Caco-2 (cell line): ENCODE measurements around the gene NECTIN2. TPM values are rescaled to one million over a fixed set of nuclear protein-coding genes. Genes with fewer than 3 reads are reported as not detected.
"Not testable (repeated sequence)": the region's sequence is repeated elsewhere in the genome, so short reads cannot be mapped to it uniquely, and the experiment has no call there.

ENCODE experiments used
- BruUV-seq: library from RNA; stranded (reverse); fragments of 400-500 nt; replicated peaks from 2 replicates; lab custom pipeline; 2021; lab: Mats Ljungman, UMichigan
- CTCF ChIA-PET: fragments of 300-600 bp; sonication (Branson Sonifier 250); formaldehyde crosslinking; loops from one replicate; lab custom pipeline; 2022; ENCODE audit warnings: antibody characterized with exemption; lab: Charles Lee
- POLR2A ChIA-PET: fragments of 300-600 bp; sonication (Branson Sonifier 250); formaldehyde crosslinking; loops from one replicate; lab custom pipeline; 2022; ENCODE audit warnings: antibody characterized with exemption; lab: Charles Lee
- DNase-seq, 2 experiments: peaks; one replicate each; pipeline versions ENCODE4 v3.0.0 to v3.0.0-alpha.2; 2020 to 2022
- H3K27me3 ChIP-seq: replicated peaks from 2 replicates; pipeline ENCODE4 v1.6.0; 2011; ENCODE audit warnings: low read length; ENCODE audit not compliant: control insufficient read depth, insufficient read depth
- H3K36me3 ChIP-seq: 2 replicates; pipeline ENCODE4 v1.5.1; 2011; ENCODE audit warnings: low read length; ENCODE audit not compliant: control insufficient read depth, insufficient read depth
- H3K4me1 ChIP-seq: fragments of 250-450 bp; sonication (Bioruptor Pico); 2 replicates; pipeline ENCODE4 v1.5.1; 2020; ENCODE audit warnings: mild to moderate bottlenecking
- H3K4me3 ChIP-seq: 2 replicates; pipeline ENCODE4 v1.5.1; 2011; ENCODE audit warnings: low read depth, mild to moderate bottlenecking, control low read depth, low read length
- H3K9me3 ChIP-seq: fragments of 250-450 bp; sonication (Bioruptor Pico); 2 replicates; pipeline ENCODE4 v1.5.1; 2020; ENCODE audit warnings: mild to moderate bottlenecking, moderate library complexity
- H3K27ac Mint-ChIP-seq: one replicate; pipeline ENCODE4 v1.8.0; 2022; ENCODE audit warnings: mixed read lengths; ENCODE audit not compliant: unreplicated experiment
- H3K27me3 Mint-ChIP-seq: one replicate; pipeline ENCODE4 v1.8.0; 2022; ENCODE audit warnings: mixed read lengths; ENCODE audit not compliant: insufficient read depth, unreplicated experiment
- H3K36me3 Mint-ChIP-seq: one replicate; pipeline ENCODE4 v1.8.0; 2022; ENCODE audit warnings: mild to moderate bottlenecking, mixed read lengths; ENCODE audit not compliant: insufficient read depth, unreplicated experiment
- H3K4me1 Mint-ChIP-seq: one replicate; pipeline ENCODE4 v1.8.0; 2022; ENCODE audit warnings: low read depth, mixed read lengths; ENCODE audit not compliant: unreplicated experiment
- H3K4me3 Mint-ChIP-seq: one replicate; pipeline ENCODE4 v1.8.0; 2022; ENCODE audit warnings: mild to moderate bottlenecking, moderate library complexity, mixed read lengths; ENCODE audit not compliant: unreplicated experiment
- H3K9me3 Mint-ChIP-seq: one replicate; pipeline ENCODE4 v1.8.0; 2022; ENCODE audit warnings: mixed read lengths; ENCODE audit not compliant: unreplicated experiment
- CTCF ChIP-seq, 2 experiments: fragments of 200-600 bp in 1 of 2; IDR thresholded peaks; 1 replicate in 1 of 2; 2 replicates in 1 of 2; pipeline versions ENCODE4 v1.5.1 to v1.8.0; 2011 to 2022; ENCODE audit warnings: antibody characterized with exemption in 1 of 2, control low read depth in 1 of 2, inconsistent platforms in 1 of 2, low read depth in 1 of 2, low read length in 1 of 2, mild to moderate bottlenecking in 1 of 2, moderate library complexity in 1 of 2; ENCODE audit not compliant: insufficient read depth in 1 of 2, severe bottlenecking in 1 of 2, unreplicated experiment in 1 of 2
- intact Hi-C: fragments of 100-400 bp; cut with micrococcal nuclease; formaldehyde crosslinking; loops from one replicate; pipeline ENCODE4 v1.10.0; 2022; ENCODE audit not compliant: unreplicated experiment
- total RNA-seq: library from RNA; stranded (reverse); gene quantifications from 2 replicates; pipeline ENCODE4 v1.2.3, GENCODE V29; 2022

NECTIN2 gene
- total RNA-seq, 1 experiment from 2014 or later: 258 TPM

- Histone ChIP-seq H3K4me3 (no peak overlapping the region), H3K36me3 (0 out of 2 replicates have a peak, but pooled peaks cover 1% of the 10 kb centered on the region), H3K27me3 (no peaks in the 10 kb centered on the region), H3K9me3 (no peaks in the 10 kb centered on the region), H3K4me1 (peaks cover 26% of the 10 kb centered on the region)
- Mint-ChIP-seq H3K4me1 (peaks cover 21% of the 10 kb centered on the region), H3K36me3 (peaks cover 84% of the 10 kb centered on the region), H3K27ac (peak overlapping the region; percentile 21), H3K4me3 (no peak overlapping the region), H3K27me3 (no peaks in the 10 kb centered on the region), H3K9me3 (no peaks in the 10 kb centered on the region)
- ChIA-PET POLR2A (no interaction called here), CTCF (no interaction called here)
- DNase-seq: no peak
- no TSS peak for BruUV-seq
- no peak for TF ChIP-seq CTCF (IDR thresholded peaks at IDR 0.05; ENCODE audit: insufficient read depth in 1 of 2, low read depth in 1 of 2, low read length in 1 of 2, severe bottlenecking in 1 of 2, unreplicated experiment in 1 of 2)
- intact Hi-C loops: no loop called here
Measured at GRCh38 chr19:44887648-44888047, 41.6 kb downstream of the NECTIN2 start.

- H3K27me3 ChIP-seq, intact Hi-C loops, H3K4me3 ChIP-seq, H3K9me3 ChIP-seq, H3K9me3 Mint-ChIP-seq, H3K27me3 Mint-ChIP-seq, POLR2A ChIA-PET, H3K36me3 ChIP-seq, BruUV-seq, CTCF ChIA-PET, H3K4me3 Mint-ChIP-seq, DNase-seq: not testable (repeated sequence)
- peaks cover 21% of the 10 kb centered on the region for H3K4me1 ChIP-seq
- Mint-ChIP-seq H3K36me3 (peaks cover 88% of the 10 kb centered on the region), H3K27ac (peak overlapping the region; percentile 21), H3K4me1 (peaks cover 21% of the 10 kb centered on the region)
Measured at GRCh38 chr19:44888335-44888734, 42.2 kb downstream of the NECTIN2 start.

GRCh38 chr19:44889830-44890365 lies 43.8 kb downstream of the NECTIN2 start:
- peaks cover 11% of the 10 kb centered on the region for H3K36me3 ChIP-seq
- no peaks in the 10 kb centered on the region for H3K27me3 ChIP-seq
- intact Hi-C loops: loop anchor here (1.0 kb wide), 2 partner anchors 15 to 44 kb away; partner anchors contain the start of genes APOE and NECTIN2
- POLR2A ChIA-PET: interaction anchor here (0.6 to 1.4 kb wide), 9 partner anchors 15 to 202 kb away, joined by 3 to 24 read pairs (median 3); partner anchors contain the start of genes APOE and NECTIN2
- no peak for DNase-seq
- H3K9me3 ChIP-seq: no peaks in the 10 kb centered on the region
- Mint-ChIP-seq H3K36me3 (peaks cover 93% of the 10 kb centered on the region), H3K4me1 (peaks cover 12% of the 10 kb centered on the region), H3K9me3 (no peaks in the 10 kb centered on the region), H3K27me3 (no peaks in the 10 kb centered on the region), H3K27ac (peak overlapping the region; percentile 91), H3K4me3 (peak overlapping the region; percentile 79)
- CTCF ChIA-PET: interaction anchor here (0.7 to 1.4 kb wide), 6 partner anchors 16 to 214 kb away, joined by 3 to 18 read pairs (median 4); partner anchors contain the start of genes APOE and NECTIN2
- H3K4me1 ChIP-seq: peaks cover 9% of the 10 kb centered on the region
- H3K4me3 ChIP-seq: peak overlapping the region; percentile 39
- BruUV-seq: TSS peak; percentile 97
- TF ChIP-seq CTCF (IDR thresholded peaks at IDR 0.05; ENCODE audit: insufficient read depth in 1 of 2, low read depth in 1 of 2, low read length in 1 of 2, severe bottlenecking in 1 of 2, unreplicated experiment in 1 of 2): no peak
